ENCODE results near the gene NPIPB2. TPM values are rescaled to one million over a fixed set of nuclear protein-coding genes. Genes with fewer than 3 reads are reported as not detected.

Gene NPIPB2
- total and polyA plus RNA-seq, 2 of the 13 experiments (the other 11 are each of a cell fraction or from before 2014, with no cell fraction given) = 1.8 to 4.1 TPM

DNA sequence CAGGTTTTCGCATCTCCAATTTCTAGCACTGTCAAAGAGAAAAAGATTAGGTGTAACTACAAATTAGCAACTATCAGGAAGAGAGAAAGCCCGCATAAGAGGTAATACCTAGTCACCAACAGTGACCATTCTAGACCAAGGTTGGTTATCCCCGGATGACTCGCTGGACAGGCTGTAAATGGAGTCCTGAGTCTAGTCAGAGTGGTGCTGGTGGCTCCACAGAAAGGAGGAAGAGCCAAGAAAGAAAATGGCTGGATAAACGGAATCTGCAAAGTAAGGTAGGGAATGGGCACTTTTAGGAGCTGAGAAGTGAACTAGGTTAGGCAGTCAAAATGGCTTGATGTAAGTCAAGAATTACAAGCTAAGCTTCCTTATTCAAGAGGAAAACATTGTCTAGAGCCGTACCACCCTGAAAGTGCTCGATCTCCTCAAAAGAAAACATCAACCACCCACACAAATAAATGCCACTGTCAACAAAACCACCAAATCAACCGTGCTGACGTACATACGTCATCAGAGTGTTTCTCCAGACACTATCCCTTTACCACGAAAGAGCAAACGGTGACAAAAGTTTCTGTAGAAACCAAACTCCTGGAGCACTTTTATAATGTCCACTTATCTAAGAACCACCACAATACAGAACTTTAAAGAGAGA, 28.3 kb downstream of the NPIPB2 start (continued):
- no peak for TF ChIP-seq ZNF546 (CRISPR knock-in tag; conservative IDR thresholded peaks at IDR 0.05)
- TF ChIP-seq ZNF335 (CRISPR knock-in tag; IDR thresholded peaks at IDR 0.05) = no peak
- no peak for TF ChIP-seq BCL6 (CRISPR knock-in tag; IDR thresholded peaks at IDR 0.05)
- TF ChIP-seq CEBPG (CRISPR knock-in tag; IDR thresholded peaks at IDR 0.05) = no peak
- no peak for TF ChIP-seq RCOR2 (CRISPR knock-in tag; IDR thresholded peaks at IDR 0.05)
- TF ChIP-seq, protein P1, sequence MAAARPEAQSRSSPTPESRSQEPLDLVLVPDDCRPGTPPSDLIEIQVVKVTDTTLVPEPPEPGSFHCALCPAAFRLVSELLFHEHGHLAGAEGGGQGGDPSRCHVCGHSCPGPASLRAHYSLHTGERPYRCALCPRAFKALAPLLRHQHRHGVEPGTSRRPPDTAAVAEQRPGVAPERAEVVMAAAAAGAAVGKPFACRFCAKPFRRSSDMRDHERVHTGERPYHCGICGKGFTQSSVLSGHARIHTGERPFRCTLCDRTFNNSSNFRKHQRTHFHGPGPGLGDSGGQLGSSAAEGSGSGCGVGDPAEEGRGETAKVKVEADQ (CRISPR knock-in tag; IDR thresholded peaks at IDR 0.05; ENCODE audit: borderline replicate concordance) = no peak
- TF ChIP-seq, protein P2, sequence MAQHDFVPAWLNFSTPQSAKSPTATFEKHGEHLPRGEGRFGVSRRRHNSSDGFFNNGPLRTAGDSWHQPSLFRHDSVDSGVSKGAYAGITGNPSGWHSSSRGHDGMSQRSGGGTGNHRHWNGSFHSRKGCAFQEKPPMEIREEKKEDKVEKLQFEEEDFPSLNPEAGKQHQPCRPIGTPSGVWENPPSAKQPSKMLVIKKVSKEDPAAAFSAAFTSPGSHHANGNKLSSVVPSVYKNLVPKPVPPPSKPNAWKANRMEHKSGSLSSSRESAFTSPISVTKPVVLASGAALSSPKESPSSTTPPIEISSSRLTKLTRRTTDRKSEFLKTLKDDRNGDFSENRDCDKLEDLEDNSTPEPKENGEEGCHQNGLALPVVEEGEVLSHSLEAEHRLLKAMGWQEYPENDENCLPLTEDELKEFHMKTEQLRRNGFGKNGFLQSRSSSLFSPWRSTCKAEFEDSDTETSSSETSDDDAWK (CRISPR knock-in tag; IDR thresholded peaks at IDR 0.05) = no peak
- TF ChIP-seq ZNF747 (CRISPR knock-in tag; IDR thresholded peaks at IDR 0.05; ENCODE audit: borderline replicate concordance) = peak; percentile 8; the same call in 1 of the 2 replicates
- TF ChIP-seq SAP130 (CRISPR knock-in tag; IDR thresholded peaks at IDR 0.05; ENCODE audit: low read depth) = no peak; the same call in 1 of the 2 replicates
- TF ChIP-seq, protein P3, sequence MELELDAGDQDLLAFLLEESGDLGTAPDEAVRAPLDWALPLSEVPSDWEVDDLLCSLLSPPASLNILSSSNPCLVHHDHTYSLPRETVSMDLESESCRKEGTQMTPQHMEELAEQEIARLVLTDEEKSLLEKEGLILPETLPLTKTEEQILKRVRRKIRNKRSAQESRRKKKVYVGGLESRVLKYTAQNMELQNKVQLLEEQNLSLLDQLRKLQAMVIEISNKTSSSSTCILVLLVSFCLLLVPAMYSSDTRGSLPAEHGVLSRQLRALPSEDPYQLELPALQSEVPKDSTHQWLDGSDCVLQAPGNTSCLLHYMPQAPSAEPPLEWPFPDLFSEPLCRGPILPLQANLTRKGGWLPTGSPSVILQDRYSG (CRISPR knock-in tag; IDR thresholded peaks at IDR 0.05) = no peak
- TF ChIP-seq, protein P4, sequence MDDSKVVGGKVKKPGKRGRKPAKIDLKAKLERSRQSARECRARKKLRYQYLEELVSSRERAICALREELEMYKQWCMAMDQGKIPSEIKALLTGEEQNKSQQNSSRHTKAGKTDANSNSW (CRISPR knock-in tag; IDR thresholded peaks at IDR 0.05; ENCODE audit: borderline replicate concordance) = no peak
- 0 out of 2 replicates have a peak, but pooled peaks have one; percentile 51 for TF ChIP-seq TOE1 (CRISPR knock-in tag; IDR thresholded peaks at IDR 0.05)
- TF ChIP-seq, protein P5, sequence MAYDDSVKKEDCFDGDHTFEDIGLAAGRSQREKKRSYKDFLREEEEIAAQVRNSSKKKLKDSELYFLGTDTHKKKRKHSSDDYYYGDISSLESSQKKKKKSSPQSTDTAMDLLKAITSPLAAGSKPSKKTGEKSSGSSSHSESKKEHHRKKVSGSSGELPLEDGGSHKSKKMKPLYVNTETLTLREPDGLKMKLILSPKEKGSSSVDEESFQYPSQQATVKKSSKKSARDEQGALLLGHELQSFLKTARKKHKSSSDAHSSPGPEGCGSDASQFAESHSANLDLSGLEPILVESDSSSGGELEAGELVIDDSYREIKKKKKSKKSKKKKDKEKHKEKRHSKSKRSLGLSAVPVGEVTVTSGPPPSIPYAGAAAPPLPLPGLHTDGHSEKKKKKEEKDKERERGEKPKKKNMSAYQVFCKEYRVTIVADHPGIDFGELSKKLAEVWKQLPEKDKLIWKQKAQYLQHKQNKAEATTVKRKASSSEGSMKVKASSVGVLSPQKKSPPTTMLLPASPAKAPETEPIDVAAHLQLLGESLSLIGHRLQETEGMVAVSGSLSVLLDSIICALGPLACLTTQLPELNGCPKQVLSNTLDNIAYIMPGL (CRISPR knock-in tag; IDR thresholded peaks at IDR 0.05; ENCODE audit: borderline replicate concordance in 1 of 2, low read depth in 1 of 2) = no peak
- TF ChIP-seq SCMH1 (CRISPR knock-in tag; IDR thresholded peaks at IDR 0.05; ENCODE audit: borderline replicate concordance) = no peak
- TF ChIP-seq HDAC1 (CRISPR knock-in tag; IDR thresholded peaks at IDR 0.05) = 0 out of 2 replicates have a peak, but pooled peaks have one; percentile 42
- no peak for TF ChIP-seq ZNF496 (CRISPR knock-in tag; IDR thresholded peaks at IDR 0.05; ENCODE audit: insufficient replicate concordance)
- no peak for TF ChIP-seq NFIB (CRISPR knock-in tag; IDR thresholded peaks at IDR 0.05; ENCODE audit: borderline replicate concordance)
- no peak for TF ChIP-seq SNRNP70 (IDR thresholded peaks at IDR 0.05; ENCODE audit: low read depth, low read length)
- peak; percentile 42; the same call in 1 of the 2 replicates for TF ChIP-seq WIZ (CRISPR knock-in tag; IDR thresholded peaks at IDR 0.05)
- no peak for TF ChIP-seq NFIC (IDR thresholded peaks at IDR 0.05; ENCODE audit: low read length)
- TF ChIP-seq RAD21 (CRISPR knock-in tag; IDR thresholded peaks at IDR 0.05) = no peak
- TF ChIP-seq NAIF1 (CRISPR knock-in tag; IDR thresholded peaks at IDR 0.05; ENCODE audit: borderline replicate concordance) = no peak
- TF ChIP-seq, protein P6, sequence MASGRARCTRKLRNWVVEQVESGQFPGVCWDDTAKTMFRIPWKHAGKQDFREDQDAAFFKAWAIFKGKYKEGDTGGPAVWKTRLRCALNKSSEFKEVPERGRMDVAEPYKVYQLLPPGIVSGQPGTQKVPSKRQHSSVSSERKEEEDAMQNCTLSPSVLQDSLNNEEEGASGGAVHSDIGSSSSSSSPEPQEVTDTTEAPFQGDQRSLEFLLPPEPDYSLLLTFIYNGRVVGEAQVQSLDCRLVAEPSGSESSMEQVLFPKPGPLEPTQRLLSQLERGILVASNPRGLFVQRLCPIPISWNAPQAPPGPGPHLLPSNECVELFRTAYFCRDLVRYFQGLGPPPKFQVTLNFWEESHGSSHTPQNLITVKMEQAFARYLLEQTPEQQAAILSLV (CRISPR knock-in tag; IDR thresholded peaks at IDR 0.05; ENCODE audit: borderline replicate concordance) = no peak
